Activated naive CD4-positive, alpha-beta T cell treated with anti-CD3 and anti-CD28 coated beads, Interleukin-2, amount 10 ng/mL, durations not matched to agents 7 days and 5 days (primary cell): ENCODE data around the gene EPS15.
"Not testable (repeated sequence)": the region's sequence is repeated elsewhere in the genome, so short reads cannot be mapped to it uniquely, and the experiment has no call there.

Experiments
- CTCF ChIA-PET: fragments of 350-600 bp; sonication (Branson Sonifier 250); formaldehyde crosslinking; loops from one replicate; lab custom pipeline; 2021; ENCODE audit warnings: antibody characterized with exemption; lab: Charles Lee
- DNase-seq: peaks from one replicate; pipeline ENCODE4 v3.0.0-alpha.2; 2020
- H3K27ac Mint-ChIP-seq: one replicate; pipeline ENCODE4 v1.8.0; 2021; ENCODE audit warnings: mild to moderate bottlenecking, moderate library complexity, mixed read lengths
- H3K27me3 Mint-ChIP-seq: one replicate; pipeline ENCODE4 v1.8.0; 2021; ENCODE audit warnings: mild to moderate bottlenecking, mixed read lengths
- H3K36me3 Mint-ChIP-seq: one replicate; pipeline ENCODE4 v1.8.0; 2021; ENCODE audit warnings: mixed read lengths
- H3K4me1 Mint-ChIP-seq: one replicate; pipeline ENCODE4 v1.8.0; 2021; ENCODE audit warnings: mixed read lengths
- H3K4me3 Mint-ChIP-seq: one replicate; pipeline ENCODE4 v1.8.0; 2021; ENCODE audit warnings: mild to moderate bottlenecking, moderate library complexity, mixed read lengths
- H3K9me3 Mint-ChIP-seq: one replicate; pipeline ENCODE4 v1.8.0; 2021; ENCODE audit warnings: mixed read lengths

EPS15 gene

DNA sequence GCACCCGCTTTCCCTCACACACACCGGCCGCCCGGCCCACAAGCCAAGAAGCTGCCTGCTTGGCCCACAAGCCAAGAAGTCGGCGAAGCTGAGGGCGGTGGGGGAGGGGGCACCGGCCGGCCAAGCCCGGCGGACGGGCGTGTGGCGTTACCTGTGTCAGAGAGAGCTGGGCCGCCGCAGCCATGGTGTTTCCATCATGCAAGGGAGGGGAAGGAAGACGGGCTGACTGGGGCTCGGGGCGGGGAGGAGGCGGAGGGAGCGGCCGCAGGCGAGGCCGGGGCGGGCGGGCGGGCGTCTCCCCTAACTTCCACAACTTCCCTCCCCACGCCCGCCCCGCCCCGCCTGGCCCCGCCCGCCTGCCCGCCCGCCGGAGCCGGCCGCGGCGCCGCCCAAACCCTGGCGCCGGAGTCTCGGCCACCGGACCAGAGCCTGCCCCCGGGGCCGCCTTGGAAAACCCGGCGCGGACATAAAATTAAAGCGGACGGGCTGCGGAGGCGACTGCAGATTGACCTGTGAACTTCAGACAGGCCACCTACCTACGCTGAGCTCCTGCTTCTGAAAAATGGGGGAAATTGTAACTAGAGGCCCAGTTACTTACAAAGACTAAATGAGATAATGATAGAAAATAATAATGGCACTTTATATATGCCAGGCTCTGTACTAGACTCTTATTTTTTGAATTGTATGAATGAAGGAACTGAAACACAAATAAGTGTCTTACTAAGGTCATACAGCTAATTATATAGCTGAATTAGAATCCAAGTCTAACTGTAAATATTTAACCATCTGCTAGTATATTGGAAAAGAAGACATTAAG is at the start of gene EPS15:
EPS15 (minus strand) TSS at position 219 of the 817 bp plus-strand sequence; CDS start at position 184, 35 bp downstream.
- Mint-ChIP-seq H3K27me3 (no peaks in the 10 kb centered on the region), H3K4me1 (peaks cover 48% of the 10 kb centered on the region), H3K4me3 (peak within 1 kb of the TSS; percentile 81), H3K27ac (peak within 1 kb of the TSS; percentile 82), H3K9me3 (no peaks in the 10 kb centered on the region), H3K36me3 (peaks cover 8% of the 10 kb centered on the region)
- CTCF ChIA-PET = interaction anchor here (1.2 to 2.7 kb wide), 2 partner anchors 15 to 21 kb away, joined by 3 to 6 read pairs; no protein-coding TSS in a partner anchor
- peak; percentile 91 for DNase-seq

DNA sequence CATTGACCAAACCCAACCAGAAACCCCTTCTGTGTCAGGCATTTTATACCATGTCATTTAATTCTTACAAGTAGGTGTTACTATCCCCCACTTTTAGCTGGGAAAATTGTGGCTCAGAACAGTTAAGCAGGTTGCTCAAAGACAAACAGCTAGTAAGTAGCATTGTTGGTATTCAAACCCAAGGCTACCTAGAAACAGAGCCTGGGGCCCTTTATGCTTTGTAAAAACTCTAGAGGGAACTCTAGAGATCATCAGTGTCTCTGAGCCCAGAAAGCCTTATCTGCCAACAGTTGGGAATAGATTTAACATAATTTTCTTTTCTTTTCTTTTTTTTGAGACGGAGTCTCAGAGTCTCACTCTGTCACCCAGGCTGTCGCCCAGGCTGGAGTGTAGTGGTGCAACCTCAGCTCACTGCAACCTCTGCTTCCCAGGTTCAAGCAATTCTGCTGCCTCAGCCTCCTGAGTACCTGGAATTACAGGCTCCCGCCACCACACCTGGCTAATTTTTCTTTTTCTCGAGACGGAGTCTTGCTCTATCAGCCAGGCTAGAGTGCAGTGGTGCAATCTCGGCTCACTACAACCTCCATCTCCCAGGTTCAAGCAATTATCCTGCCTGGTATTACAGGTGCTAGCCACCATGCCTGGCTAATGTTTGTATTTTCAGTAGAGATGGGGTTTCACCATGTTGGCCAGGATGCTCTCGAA is 49.3 kb upstream of the EPS15 start:
- Mint-ChIP-seq H3K4me1 (peaks cover 44% of the 10 kb centered on the region), H3K27ac (peak overlapping the region; percentile 96), H3K27me3 (no peaks in the 10 kb centered on the region), H3K4me3 (no peak overlapping the region), H3K36me3 (peaks cover 2% of the 10 kb centered on the region), H3K9me3 (no peaks in the 10 kb centered on the region)
- no peak for DNase-seq
- CTCF ChIA-PET = interaction anchor here (1.0 to 1.1 kb wide), 3 partner anchors 49 to 302 kb away, joined by 3 to 4 read pairs (median 3); no protein-coding TSS in a partner anchor

DNA sequence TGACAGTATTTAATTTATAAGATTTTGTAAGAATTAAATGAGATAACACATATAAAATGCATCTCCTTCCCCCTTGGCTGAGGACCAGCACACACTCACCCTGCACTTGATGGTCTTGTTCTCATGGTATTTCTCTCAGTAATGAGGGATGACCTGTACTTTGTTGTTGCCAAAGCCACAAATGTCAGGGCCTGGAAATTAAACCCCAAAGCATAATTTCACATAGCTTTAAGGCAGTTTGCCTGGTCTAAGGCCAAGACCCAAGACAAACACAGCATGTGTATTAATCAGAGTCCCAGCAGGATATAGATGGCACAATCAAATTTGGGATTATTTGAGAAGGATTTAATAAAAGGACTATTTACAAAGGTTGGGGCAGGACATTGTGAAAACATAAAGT is 48.6 kb upstream of the EPS15 start:
- Mint-ChIP-seq H3K9me3 (no peaks in the 10 kb centered on the region), H3K27ac (no peak overlapping the region), H3K4me1 (peaks cover 44% of the 10 kb centered on the region), H3K27me3 (no peaks in the 10 kb centered on the region), H3K4me3 (no peak overlapping the region), H3K36me3 (peaks cover 2% of the 10 kb centered on the region)
- CTCF ChIA-PET = interaction anchor here (1.0 kb wide), 1 partner anchor 201 kb away, joined by 4 read pairs; no protein-coding TSS in a partner anchor
- DNase-seq = no peak

DNA sequence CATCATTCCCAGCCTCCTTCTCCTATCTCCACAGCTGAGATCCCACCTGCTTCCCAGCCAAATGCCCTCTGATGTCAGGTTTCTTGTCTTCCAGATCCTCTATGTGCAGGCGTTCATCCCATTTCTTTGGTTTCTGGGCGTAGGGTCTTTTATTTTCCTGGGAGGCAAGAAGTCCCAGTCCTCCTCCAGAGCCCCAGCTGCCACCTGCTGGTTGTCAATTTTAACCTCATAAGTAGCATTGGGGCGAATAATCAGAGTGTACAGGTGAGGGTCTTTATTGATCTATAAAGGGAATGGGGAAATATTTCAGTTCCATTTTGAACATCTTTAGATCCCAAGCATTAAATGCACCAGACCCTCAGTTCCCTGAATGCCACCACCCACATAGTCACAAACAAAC is 47.2 kb upstream of the EPS15 start:
- no peaks in the 10 kb centered on the region for H3K9me3 Mint-ChIP-seq
- no peak for DNase-seq
- H3K4me1 Mint-ChIP-seq = peaks cover 37% of the 10 kb centered on the region
- H3K27me3 Mint-ChIP-seq = no peaks in the 10 kb centered on the region
- H3K4me3 Mint-ChIP-seq = no peak overlapping the region
- no peak overlapping the region for H3K27ac Mint-ChIP-seq
- H3K36me3 Mint-ChIP-seq = peaks cover 2% of the 10 kb centered on the region
- CTCF ChIA-PET = interaction anchor here (0.6 kb wide), 1 partner anchor 194 kb away, joined by 3 read pairs; no protein-coding TSS in a partner anchor

DNA sequence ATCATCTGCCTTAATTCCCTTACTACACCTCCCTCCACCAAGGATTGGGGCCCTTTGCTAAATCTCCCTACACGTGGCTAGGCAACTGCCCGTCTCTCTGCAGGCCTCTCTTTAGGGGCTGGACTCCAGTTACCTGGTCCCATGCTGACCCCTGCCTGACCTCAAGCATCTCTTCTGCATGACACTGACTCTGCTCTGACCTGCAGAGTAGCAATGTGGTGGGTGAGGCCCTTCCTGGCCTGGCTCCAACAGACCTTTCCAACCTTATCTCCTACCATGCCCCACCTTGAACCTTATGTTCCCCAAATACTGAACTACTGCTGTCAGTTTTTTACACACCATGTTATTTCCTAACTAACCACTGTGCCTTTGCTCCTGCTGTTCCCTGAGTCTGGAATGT is 45.9 kb upstream of the EPS15 start:
- no peak for DNase-seq
- no peak overlapping the region for H3K4me3 Mint-ChIP-seq
- no peak overlapping the region for H3K27ac Mint-ChIP-seq
- no peaks in the 10 kb centered on the region for H3K9me3 Mint-ChIP-seq
- no peaks in the 10 kb centered on the region for H3K27me3 Mint-ChIP-seq
- CTCF ChIA-PET = no interaction called here
- H3K4me1 Mint-ChIP-seq = peaks cover 24% of the 10 kb centered on the region
- peaks cover 2% of the 10 kb centered on the region for H3K36me3 Mint-ChIP-seq

DNA sequence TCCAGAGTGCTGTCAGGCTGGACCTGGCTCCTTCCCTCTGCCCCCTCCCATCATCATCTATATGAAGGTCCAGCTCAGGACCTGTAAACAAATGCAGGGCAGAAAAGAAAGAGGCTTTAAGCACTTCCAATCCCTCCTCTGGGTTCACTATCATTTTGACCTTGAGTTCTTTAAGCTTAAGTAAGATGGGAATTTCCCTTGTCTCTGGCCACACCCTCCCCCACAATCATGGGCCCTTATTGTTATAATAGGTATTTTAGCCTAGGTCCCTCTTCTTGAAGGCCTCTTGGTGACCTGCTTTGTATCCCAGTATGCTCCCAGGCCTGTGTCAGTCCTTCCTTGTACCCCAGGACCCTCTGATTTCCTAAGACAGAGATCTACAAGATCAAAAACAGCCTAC is 45.1 kb upstream of the EPS15 start:
- Mint-ChIP-seq H3K9me3 (no peaks in the 10 kb centered on the region), H3K4me3 (no peak overlapping the region), H3K36me3 (peaks cover 1% of the 10 kb centered on the region), H3K27me3 (no peaks in the 10 kb centered on the region), H3K27ac (no peak overlapping the region), H3K4me1 (peaks cover 15% of the 10 kb centered on the region)
- CTCF ChIA-PET = no interaction called here
- no peak for DNase-seq

DNA sequence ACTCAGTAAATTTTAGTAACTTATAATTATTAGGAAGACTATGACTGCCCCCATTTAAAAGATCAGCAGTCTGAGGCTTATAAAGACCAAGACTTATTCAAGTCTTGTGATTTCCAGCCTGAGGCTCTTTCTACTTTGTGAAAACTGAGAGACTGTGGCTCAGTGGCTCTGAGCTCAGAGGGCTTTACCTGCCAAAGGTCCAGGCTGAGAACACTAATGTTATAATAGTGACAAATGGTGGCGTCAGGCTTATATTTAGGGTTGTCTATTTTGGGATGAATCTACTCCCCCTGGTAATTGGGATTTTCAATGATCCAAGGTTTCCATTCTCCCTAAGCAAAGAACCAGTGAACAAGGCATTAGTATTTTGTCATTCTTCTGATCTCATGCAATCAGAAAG is 42.6 kb upstream of the EPS15 start:
- H3K27ac Mint-ChIP-seq = no peak overlapping the region
- no peaks in the 10 kb centered on the region for H3K36me3 Mint-ChIP-seq
- CTCF ChIA-PET = no interaction called here

DNA sequence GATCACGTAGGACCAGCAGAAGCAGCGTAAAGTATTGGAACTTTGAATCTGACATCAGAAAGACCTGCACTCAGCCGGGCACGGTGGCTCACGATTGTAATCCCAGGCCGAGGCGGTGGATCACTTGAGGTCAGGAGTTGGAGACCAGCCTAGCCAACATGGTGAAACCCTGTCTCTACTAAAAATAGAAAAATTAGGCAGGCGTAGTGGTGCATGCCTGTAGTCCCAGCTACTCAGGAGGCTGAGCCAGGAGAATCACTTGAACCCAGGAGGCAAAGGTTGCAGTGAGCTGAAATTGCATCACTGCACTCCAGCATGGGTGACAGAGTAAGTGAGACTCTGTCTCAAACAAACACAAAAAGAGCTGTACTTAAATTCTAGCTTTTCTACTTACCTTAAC is 41.8 kb upstream of the EPS15 start:
- H3K27ac Mint-ChIP-seq, CTCF ChIA-PET, H3K27me3 Mint-ChIP-seq, H3K4me3 Mint-ChIP-seq, H3K4me1 Mint-ChIP-seq, DNase-seq, H3K9me3 Mint-ChIP-seq, H3K36me3 Mint-ChIP-seq: not testable (repeated sequence)

More for the DNA sequence above, 42.6 kb upstream of the EPS15 start:
- DNase-seq = no peak
- Mint-ChIP-seq H3K27me3 (no peaks in the 10 kb centered on the region), H3K4me3 (no peak overlapping the region), H3K4me1 (no peaks in the 10 kb centered on the region), H3K9me3 (no peaks in the 10 kb centered on the region)

DNA sequence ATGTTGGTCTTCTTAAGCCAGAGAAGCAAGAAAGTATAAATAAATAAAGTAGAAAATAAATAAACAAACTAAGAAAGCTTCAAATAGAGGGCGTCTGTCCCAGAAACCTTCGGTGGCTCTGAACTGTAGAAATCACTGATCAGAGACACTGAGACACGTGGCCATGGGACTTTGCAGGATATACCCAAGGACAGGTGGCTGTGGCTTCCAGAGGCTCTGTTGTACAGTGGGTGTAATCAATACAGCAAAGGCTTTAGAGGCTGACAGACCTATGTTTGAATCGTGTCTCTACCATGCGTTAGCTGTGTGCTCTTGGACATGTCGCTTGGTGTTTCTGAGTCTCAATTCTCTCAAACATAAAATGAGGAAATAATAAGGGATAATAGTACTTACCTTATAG is 41.0 kb upstream of the EPS15 start:
- DNase-seq = no peak
- H3K27ac Mint-ChIP-seq = no peak overlapping the region
- no peaks in the 10 kb centered on the region for H3K27me3 Mint-ChIP-seq
- CTCF ChIA-PET = no interaction called here
- H3K36me3 Mint-ChIP-seq = no peaks in the 10 kb centered on the region
- no peak overlapping the region for H3K4me3 Mint-ChIP-seq
- H3K9me3 Mint-ChIP-seq = no peaks in the 10 kb centered on the region
- no peaks in the 10 kb centered on the region for H3K4me1 Mint-ChIP-seq

DNA sequence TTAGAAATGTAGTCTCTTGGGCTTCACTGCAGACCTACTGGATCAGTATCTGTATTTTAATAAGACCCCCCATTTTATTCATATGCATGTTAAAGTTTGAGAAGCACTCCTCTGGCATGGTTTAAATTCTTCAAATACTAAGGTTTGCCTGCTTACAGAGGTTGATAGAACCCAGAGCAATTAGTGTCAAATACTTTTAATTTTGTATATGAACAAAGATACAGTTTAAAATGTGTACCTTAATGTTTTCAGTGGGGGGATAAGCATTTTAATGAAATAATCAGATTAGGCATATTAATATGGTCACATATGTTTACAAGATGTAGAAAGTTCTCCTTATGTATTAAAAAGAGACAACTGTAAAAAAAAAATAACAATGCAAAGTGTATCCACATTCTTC is 40.4 kb upstream of the EPS15 start:
- Mint-ChIP-seq H3K9me3 (no peaks in the 10 kb centered on the region), H3K4me1 (no peaks in the 10 kb centered on the region), H3K4me3 (no peak overlapping the region), H3K36me3 (no peaks in the 10 kb centered on the region), H3K27ac (no peak overlapping the region), H3K27me3 (no peaks in the 10 kb centered on the region)
- DNase-seq = no peak
- CTCF ChIA-PET = no interaction called here

DNA sequence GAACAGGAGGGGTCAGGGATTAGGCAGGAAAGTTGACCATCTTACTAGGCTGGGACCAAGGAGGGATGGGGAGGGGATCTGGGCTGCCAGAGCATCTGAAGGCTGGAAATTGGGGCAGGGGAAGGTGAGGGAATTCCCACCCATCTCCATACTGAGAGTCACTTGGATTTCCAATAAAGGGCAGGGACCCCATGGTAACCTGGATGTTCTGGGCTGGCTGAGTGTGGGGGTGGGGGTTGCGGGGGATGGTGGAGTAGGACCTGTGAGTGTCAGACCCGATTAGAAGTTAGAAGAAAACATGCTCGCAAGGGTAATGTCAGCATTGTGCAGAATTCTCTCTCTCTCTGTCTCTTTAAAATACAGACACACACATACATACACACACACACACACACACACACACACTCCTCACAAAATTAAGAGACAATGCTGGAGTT is 40.0 kb upstream of the EPS15 start:
- CTCF ChIA-PET = no interaction called here
- Mint-ChIP-seq H3K27me3 (no peaks in the 10 kb centered on the region), H3K4me1 (no peaks in the 10 kb centered on the region), H3K4me3 (no peak overlapping the region), H3K27ac (no peak overlapping the region), H3K9me3 (no peaks in the 10 kb centered on the region), H3K36me3 (no peaks in the 10 kb centered on the region)
- no peak for DNase-seq

DNA sequence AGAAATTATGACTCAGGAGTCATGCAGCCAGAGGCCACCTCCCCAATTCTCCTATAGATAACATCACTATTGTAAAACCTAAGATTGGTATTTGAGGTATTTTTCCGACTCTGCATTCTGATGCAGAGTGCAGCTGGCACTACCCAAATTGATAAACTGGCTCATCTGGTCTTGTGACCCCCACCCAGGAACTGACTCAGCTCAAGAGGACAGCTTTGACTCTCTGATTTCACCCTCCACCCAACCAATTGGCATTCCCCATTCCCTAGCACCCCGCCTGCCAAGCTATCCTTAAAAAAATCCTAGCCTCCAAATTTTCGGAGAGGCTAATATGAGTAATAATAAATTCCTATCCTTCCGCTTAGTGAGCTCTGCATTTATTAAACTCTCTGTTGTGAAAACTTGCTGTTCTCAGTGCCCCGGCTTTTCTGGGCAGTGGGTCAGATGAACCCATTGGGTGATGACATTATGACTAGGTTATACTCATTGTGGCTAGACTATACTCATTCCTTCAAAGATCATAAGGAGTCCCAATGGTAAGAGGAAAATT is 39.4 kb upstream of the EPS15 start:
- no peaks in the 10 kb centered on the region for H3K27me3 Mint-ChIP-seq
- CTCF ChIA-PET = interaction anchor here (0.6 kb wide), 1 partner anchor 18 kb away, joined by 3 read pairs; no protein-coding TSS in a partner anchor
- DNase-seq = no peak
- no peaks in the 10 kb centered on the region for H3K9me3 Mint-ChIP-seq
- no peak overlapping the region for H3K27ac Mint-ChIP-seq
- no peak overlapping the region for H3K4me3 Mint-ChIP-seq
- H3K4me1 Mint-ChIP-seq = no peaks in the 10 kb centered on the region
- no peaks in the 10 kb centered on the region for H3K36me3 Mint-ChIP-seq

DNA sequence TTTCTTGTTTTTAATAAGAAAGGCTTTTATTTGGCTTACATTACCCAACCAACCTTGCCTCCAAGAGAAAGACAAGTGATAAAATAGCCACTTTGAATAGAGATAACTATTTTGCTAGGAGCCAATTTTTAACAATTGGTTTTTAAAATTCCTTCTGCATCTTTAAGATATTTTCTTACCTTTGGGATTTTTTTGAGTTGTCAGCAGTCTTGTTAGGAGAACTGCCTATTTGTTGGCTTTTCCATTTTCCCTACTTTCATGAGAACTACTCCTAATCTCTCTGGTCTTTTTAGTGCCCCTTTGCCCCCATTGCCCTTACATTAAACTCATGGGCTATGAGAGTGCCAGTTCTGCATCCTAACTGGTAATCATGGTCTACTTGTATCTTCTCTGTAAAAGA is 38.1 kb upstream of the EPS15 start:
- no peak overlapping the region for H3K4me3 Mint-ChIP-seq
- H3K27me3 Mint-ChIP-seq = no peaks in the 10 kb centered on the region
- no peaks in the 10 kb centered on the region for H3K36me3 Mint-ChIP-seq
- H3K27ac Mint-ChIP-seq = no peak overlapping the region
- H3K9me3 Mint-ChIP-seq = no peaks in the 10 kb centered on the region
- no peaks in the 10 kb centered on the region for H3K4me1 Mint-ChIP-seq
- DNase-seq = no peak
- CTCF ChIA-PET = no interaction called here

DNA sequence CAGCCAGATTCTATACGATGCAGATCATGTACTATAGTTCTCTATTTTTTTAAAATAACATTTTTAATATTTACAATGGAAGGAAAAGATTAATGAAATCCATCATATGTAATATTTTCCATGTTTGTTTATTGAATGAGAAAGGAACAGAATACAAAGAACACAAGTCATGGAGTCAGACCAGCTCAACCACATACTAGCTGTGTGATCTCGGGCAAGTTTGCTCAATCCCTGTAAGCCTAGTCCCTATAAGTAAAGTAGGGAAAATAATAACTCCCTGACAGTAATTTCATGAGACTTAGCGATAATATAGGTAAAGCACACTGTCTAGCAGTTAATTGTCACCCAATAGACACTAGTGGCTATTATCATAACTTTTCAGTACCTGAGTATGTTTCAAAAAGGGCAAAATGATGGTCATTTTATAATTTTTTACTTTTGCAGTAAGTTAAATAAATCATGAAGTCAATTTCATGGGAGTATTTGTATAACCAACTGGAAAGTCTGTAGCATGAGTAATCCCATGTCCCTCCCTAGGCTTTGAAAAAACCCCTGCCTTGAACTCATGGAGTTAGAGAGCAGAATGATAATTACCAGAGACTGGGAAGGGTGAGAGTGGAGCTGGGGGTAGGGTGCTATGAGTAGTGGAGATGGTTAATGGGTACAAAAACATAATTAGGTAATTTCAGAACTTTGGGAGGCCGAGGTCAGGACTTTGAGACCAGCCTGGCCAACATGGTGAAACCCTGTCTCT is 37.0 kb upstream of the EPS15 start:
- no peaks in the 10 kb centered on the region for H3K4me1 Mint-ChIP-seq
- CTCF ChIA-PET = no interaction called here
- no peak overlapping the region for H3K4me3 Mint-ChIP-seq
- no peaks in the 10 kb centered on the region for H3K36me3 Mint-ChIP-seq
- no peaks in the 10 kb centered on the region for H3K27me3 Mint-ChIP-seq
- H3K27ac Mint-ChIP-seq = no peak overlapping the region
- H3K9me3 Mint-ChIP-seq = no peaks in the 10 kb centered on the region
- no peak for DNase-seq
